HepG2 (cell line): Measurements from ENCODE around the gene SCN9A. TPM values are rescaled to one million over a fixed set of nuclear protein-coding genes. Genes with fewer than 3 reads are reported as not detected.

Experiments
- ATAC-seq: fragments of 200-7000 bp; cut with Tn5 transposase; 3 replicates; pipeline ENCODE4 v1.9.1; 2020; ENCODE audit warnings: mild to moderate bottlenecking, moderate library complexity
- BruUV-seq: library from RNA; stranded (reverse); fragments of 400-500 nt; replicated peaks from 2 replicates; lab custom pipeline; 2021; lab: Mats Ljungman, UMichigan
- CTCF ChIA-PET: fragments of 300-600 bp; formaldehyde crosslinking; extraction: SDS; loops from one replicate; lab custom pipeline; 2021; ENCODE audit warnings: low total read pairs, inconsistent platforms, low intra/inter-chr PET ratio; lab: Yijun Ruan, JAX
- POLR2A ChIA-PET: fragments of 350-600 bp; sonication (Branson Sonifier 250); formaldehyde crosslinking; loops from one replicate; lab custom pipeline; 2020; ENCODE audit warnings: antibody characterized with exemption, inconsistent platforms; lab: Yijun Ruan, JAX
- DNase-seq: peaks from one replicate; pipeline ENCODE4 v3.0.0-alpha.2; 2015; ENCODE audit warnings: low spot score
- FAIRE-seq: peaks from 3 replicates; lab custom pipeline; 2011; peaks lifted over from hg19 to GRCh38; lab: Jason Lieb, UNC
- H2AFZ ChIP-seq: one replicate; pipeline ENCODE4 v1.6.1; 2011; ENCODE audit warnings: low read length, inconsistent platforms
- H3K27ac ChIP-seq: fragments of 300-600 bp; 3 replicates; pipeline ENCODE4 v1.8.0; 2011; ENCODE audit warnings: mixed run types, mild to moderate bottlenecking, mixed read lengths, low read length, inconsistent platforms; ENCODE audit not compliant: insufficient read depth; ENCODE audit errors: extremely low read length
- H3K27me3 ChIP-seq, 2 experiments: fragments of 200-600 bp in 1 of 2; 2 replicates in 1 of 2; 3 replicates in 1 of 2; pipeline versions ENCODE4 v1.6.0 to v1.8.0; 2011; ENCODE audit warnings: low read length in 2 of 2, mild to moderate bottlenecking in 2 of 2, moderate library complexity in 2 of 2, inconsistent platforms in 1 of 2; ENCODE audit not compliant: insufficient read depth in 2 of 2, control insufficient read depth in 1 of 2
- H3K36me3 ChIP-seq, 2 experiments: fragments of 200-600 bp in 1 of 2; replicated peaks in 1 of 2; 2 replicates in 1 of 2; 3 replicates in 1 of 2; pipeline versions ENCODE4 v1.5.1 to v1.8.0; 2011; ENCODE audit warnings: low read length in 2 of 2, inconsistent platforms in 1 of 2; ENCODE audit not compliant: insufficient read depth in 2 of 2, control insufficient read depth in 1 of 2
- H3K4me1 ChIP-seq: 2 replicates; pipeline ENCODE4 v1.5.1; 2012; ENCODE audit warnings: low read length, inconsistent platforms; ENCODE audit not compliant: insufficient read depth
- H3K4me2 ChIP-seq: 2 replicates; pipeline ENCODE4 v1.6.0; 2011; ENCODE audit warnings: low read depth, low read length, inconsistent platforms
- H3K4me3 ChIP-seq, 3 experiments: fragments of 200-600 bp in 1 of 3; sonication (generic), shearing (Covaris generic) in 1 of 3; replicated peaks in 1 of 3; 2 replicates each; pipeline ENCODE4 v1.5.1; 2011 to 2016; ENCODE audit warnings: low read length in 3 of 3, inconsistent platforms in 2 of 3, low read depth in 2 of 3, mild to moderate bottlenecking in 2 of 3, control low read depth in 1 of 3, mixed read lengths in 1 of 3; ENCODE audit not compliant: insufficient read depth in 1 of 3
- H3K79me2 ChIP-seq: one replicate; pipeline ENCODE4 v1.6.1; 2011; ENCODE audit warnings: low read length, inconsistent platforms; ENCODE audit not compliant: insufficient read depth
- H3K9ac ChIP-seq: 2 replicates; pipeline ENCODE4 v1.6.0; 2011; ENCODE audit warnings: mild to moderate bottlenecking, low read depth, low read length, inconsistent platforms; ENCODE audit not compliant: insufficient read depth
- H3K9me3 ChIP-seq: 2 replicates; pipeline ENCODE4 v1.5.1; 2012; ENCODE audit warnings: mild to moderate bottlenecking, low read length
- H4K20me1 ChIP-seq: 2 replicates; pipeline ENCODE4 v1.6.0; 2011; ENCODE audit warnings: inconsistent platforms, mild to moderate bottlenecking, low read length, moderate library complexity; ENCODE audit not compliant: insufficient read depth
- ARNTL ChIP-seq: sonication (generic); formaldehyde crosslinking; IDR thresholded peaks from 2 replicates; pipeline ENCODE4 v1.4.0; 2020; ENCODE audit warnings: mild to moderate bottlenecking, missing genetic modification reagents
- EP300 ChIP-seq, 3 experiments: sonication (generic) in 1 of 3; formaldehyde crosslinking in 1 of 3; IDR thresholded peaks; 2 replicates each; pipeline versions ENCODE4 v1.5.1 to v1.6.1; 2011 to 2020; ENCODE audit warnings: low read depth in 2 of 3, low read length in 2 of 3, borderline replicate concordance in 1 of 3, improper control_type of control experiment in 1 of 3, mild to moderate bottlenecking in 1 of 3, missing genetic modification reagents in 1 of 3, moderate library complexity in 1 of 3
- FOXJ3 ChIP-seq: sonication (generic); formaldehyde crosslinking; IDR thresholded peaks from 2 replicates; pipeline ENCODE4 v1.4.0; 2020; ENCODE audit warnings: missing genetic modification reagents, mild to moderate bottlenecking, borderline replicate concordance
- FOXP1 ChIP-seq, 2 experiments: fragments of 450-650 bp in 1 of 2; IDR thresholded peaks; 2 replicates each; pipeline ENCODE4 v1.6.1; 2017 to 2018; ENCODE audit warnings: antibody characterized with exemption in 1 of 2
- HDAC2 ChIP-seq: sonication (generic); formaldehyde crosslinking; IDR thresholded peaks from 2 replicates; pipeline ENCODE4 v1.4.0; 2020; ENCODE audit warnings: missing genetic modification reagents
- HOXA3 ChIP-seq: sonication (generic); formaldehyde crosslinking; IDR thresholded peaks from 2 replicates; pipeline ENCODE4 v1.5.0; 2020; ENCODE audit warnings: missing genetic modification reagents
- IRF2 ChIP-seq: IDR thresholded peaks from 2 replicates; pipeline ENCODE4 v1.6.1; 2018; ENCODE audit warnings: missing genetic modification reagents, missing compliant biosample characterization
- KDM3A ChIP-seq: IDR thresholded peaks from 2 replicates; pipeline ENCODE4 v1.6.1; 2018; ENCODE audit warnings: low read depth, missing compliant biosample characterization
- MATR3 ChIP-seq: sonication (generic); formaldehyde crosslinking; IDR thresholded peaks from 2 replicates; pipeline ENCODE4 v1.4.0; 2020; ENCODE audit warnings: missing genetic modification reagents
- ONECUT2 ChIP-seq: sonication (generic); formaldehyde crosslinking; IDR thresholded peaks from 2 replicates; pipeline ENCODE4 v1.4.0; 2020; ENCODE audit warnings: missing genetic modification reagents
- RARA ChIP-seq: IDR thresholded peaks from 2 replicates; pipeline ENCODE4 v1.6.1; 2016; ENCODE audit warnings: missing genetic modification reagents, missing compliant biosample characterization
- REXO4 ChIP-seq: sonication (generic); formaldehyde crosslinking; IDR thresholded peaks from 2 replicates; pipeline ENCODE4 v1.8.0; 2022; ENCODE audit warnings: missing genetic modification reagents, mild to moderate bottlenecking, borderline replicate concordance
- RXRB ChIP-seq: IDR thresholded peaks from 2 replicates; pipeline ENCODE4 v1.6.1; 2016; ENCODE audit warnings: borderline replicate concordance, missing genetic modification reagents, missing compliant biosample characterization
- SOX13 ChIP-seq, 3 experiments: fragments of 450-650 bp in 1 of 3; sonication (generic) in 1 of 3; formaldehyde crosslinking in 1 of 3; IDR thresholded peaks in 2 of 3; conservative IDR thresholded peaks in 1 of 3; 2 replicates each; pipeline versions ENCODE4 v1.5.0 to v1.6.1; 2016 to 2020; ENCODE audit warnings: antibody characterized with exemption in 1 of 3, mild to moderate bottlenecking in 1 of 3, missing compliant biosample characterization in 1 of 3, missing genetic modification reagents in 1 of 3, moderate library complexity in 1 of 3
- THYN1 ChIP-seq: sonication (generic); formaldehyde crosslinking; IDR thresholded peaks from 2 replicates; pipeline ENCODE4 v1.8.1; 2023; ENCODE audit warnings: low read depth, mild to moderate bottlenecking, moderate library complexity, missing genetic modification reagents, borderline replicate concordance
- TSC22D2 ChIP-seq: sonication (generic); formaldehyde crosslinking; IDR thresholded peaks from 2 replicates; pipeline ENCODE4 v1.5.1; 2020; ENCODE audit warnings: missing genetic modification reagents, mild to moderate bottlenecking, borderline replicate concordance
- ZIK1 ChIP-seq: sonication (generic); formaldehyde crosslinking; IDR thresholded peaks from 2 replicates; pipeline ENCODE4 v1.5.0; 2020; ENCODE audit warnings: mild to moderate bottlenecking, low read depth, missing genetic modification reagents, borderline replicate concordance
- ZNF260 ChIP-seq: sonication (generic); formaldehyde crosslinking; IDR thresholded peaks from 2 replicates; pipeline ENCODE4 v1.4.0; 2020; ENCODE audit warnings: missing genetic modification reagents, low read depth, mild to moderate bottlenecking, borderline replicate concordance
- ZNF644 ChIP-seq: IDR thresholded peaks from 2 replicates; pipeline ENCODE4 v1.6.1; 2016; ENCODE audit warnings: low read depth
- ZSCAN5A ChIP-seq: sonication (generic); formaldehyde crosslinking; IDR thresholded peaks from 2 replicates; pipeline ENCODE4 v1.8.0; 2022; ENCODE audit warnings: mild to moderate bottlenecking, missing genetic modification reagents, borderline replicate concordance
- WGBS: methylation state at CpG from one replicate; pipeline ENCODE4 v1.1.6; 2017; ENCODE audit warnings: low lambda C conversion rate; 5-methylcytosine and 5-hydroxymethylcytosine counted together
- in situ Hi-C: cut with HindIII; loops from 2 replicates; pipeline ENCODE4 v1.10.0; 2017; ENCODE audit warnings: low pct_unique_long_range_greater_than_20kb; ENCODE audit not compliant: extremely low pct_ligation_motif_present
- intact Hi-C: fragments of 100-400 bp; cut with micrococcal nuclease; formaldehyde crosslinking; loops from one replicate; pipeline ENCODE4 v1.10.0; 2022; ENCODE audit not compliant: unreplicated experiment
- polyA plus RNA-seq, 8 experiments: library from polyadenylated mRNA; depleted of rRNA in 3 of 8; stranded (reverse) in 7 of 8; unstranded in 1 of 8; fragments of >200 nt; fragmentation: Illumina TruSeq in 4 of 8; extraction: Trizol in 4 of 8; gene quantifications; 2 replicates each; pipeline versions ENCODE4 v1.2.1 to v1.2.3, GENCODE V29; 2011 to 2016; ENCODE audit warnings: low read depth in 4 of 8, missing spikeins in 1 of 8, mixed read lengths in 1 of 8; ENCODE audit not compliant: insufficient read depth in 1 of 8
- total RNA-seq, 5 experiments: library from RNA; depleted of rRNA; stranded (reverse); fragments of >200 nt; fragmentation: Illumina TruSeq; extraction: Trizol; gene quantifications; 2 replicates each; pipeline ENCODE4 v1.2.3, GENCODE V29; 2016; ENCODE audit warnings: low read depth in 1 of 5
- TF ChIP-seq, protein P1 (sequence below): IDR thresholded peaks from 2 replicates; pipeline ENCODE4 v1.6.1; 2016; ENCODE audit warnings: low read depth

The SCN9A gene
- total and polyA plus RNA-seq, 2 of the 13 experiments (the other 11 are each of a cell fraction or from before 2014, with no cell fraction given), result 15.3 to 24.3 TPM

DNA sequence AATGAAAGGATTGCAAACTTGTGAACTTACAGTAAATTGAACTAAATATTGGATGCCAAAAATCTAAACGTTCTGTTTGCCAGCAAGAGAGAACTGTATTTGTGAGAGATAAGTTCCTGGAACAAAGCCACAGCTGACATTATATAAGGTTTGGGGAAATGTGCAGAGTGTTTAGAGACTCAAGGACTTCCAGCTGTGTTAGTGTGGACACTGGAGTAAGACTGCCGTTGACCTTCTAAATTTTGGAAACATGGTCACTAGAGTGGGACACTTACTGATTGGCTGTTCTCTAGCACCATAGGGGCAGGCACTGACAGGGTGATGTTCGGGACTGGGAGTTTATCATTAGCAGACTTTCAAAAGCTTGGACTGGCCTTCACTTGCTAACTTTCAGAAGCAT is 40.5 kb downstream of the SCN9A start:
- H3K27ac ChIP-seq, result peak overlapping the region; percentile 8
- intact Hi-C loops, result no loop called here
- H3K9ac ChIP-seq, result no peak overlapping the region
- POLR2A ChIA-PET, result interaction anchor here (1.2 kb wide), 1 partner anchor 40 kb away, joined by 4 read pairs; no protein-coding TSS in a partner anchor
- no peak overlapping the region for H3K4me2 ChIP-seq
- peak; percentile 81 for ATAC-seq
- no peaks in the 10 kb centered on the region for H3K79me2 ChIP-seq
- peaks cover 45% of the 10 kb centered on the region for H3K4me1 ChIP-seq
- H3K4me3 ChIP-seq, result no peak overlapping the region
- H2AFZ ChIP-seq, result no peak overlapping the region
- H3K27me3 ChIP-seq, result no peaks in the 10 kb centered on the region
- WGBS, result 32% methylated on average over 3 of the region's 3 CpGs
- BruUV-seq, result no TSS peak
- in situ Hi-C loops, result no loop called here
- no peaks in the 10 kb centered on the region; a peak in 1 of 5 replicates for H3K36me3 ChIP-seq
- H3K9me3 ChIP-seq, result no peaks in the 10 kb centered on the region
- CTCF ChIA-PET, result no interaction called here
- FAIRE-seq, result no peak
- DNase-seq, result peak; percentile 12
- H4K20me1 ChIP-seq, result no peaks in the 10 kb centered on the region
- TF ChIP-seq HDAC2 (CRISPR knock-in tag) (peak; percentile 36; the same call in 1 of the 2 replicates), TSC22D2 (CRISPR knock-in tag) (peak; percentile 60; the same call in 1 of the 2 replicates), ARNTL (CRISPR knock-in tag) (0 out of 2 replicates have a peak, but pooled peaks have one; percentile 46), REXO4 (CRISPR knock-in tag) (no peak), RXRB (CRISPR knock-in tag) (peak; percentile 20; the same call in 1 of the 2 replicates), IRF2 (CRISPR knock-in tag) (peak; percentile 24; the same call in 1 of the 2 replicates), HOXA3 (CRISPR knock-in tag) (no peak), ONECUT2 (CRISPR knock-in tag) (no peak), FOXJ3 (CRISPR knock-in tag) (peak; percentile 44; the same call in 1 of the 2 replicates), KDM3A (no peak), RARA (CRISPR knock-in tag) (peak; percentile 47; the same call in 1 of the 2 replicates), ZNF644 (CRISPR knock-in tag) (peak; percentile 81), SOX13 (IDR thresholded peaks at IDR 0.05) (no peak), SOX13 (CRISPR knock-in tag; conservative IDR thresholded peaks at IDR 0.05 in 1 of 2, IDR thresholded peaks at IDR 0.05 in 1 of 2) (peak in 1 of 2 experiments; percentile 72; a peak in 1 of 4 replicates), EP300 (IDR thresholded peaks at IDR 0.05; ENCODE audit: low read depth in 2 of 2, low read length in 2 of 2) (0 out of 4 replicates have a peak, but pooled peaks of 1 of the 2 experiments have one; percentile 11), EP300 (CRISPR knock-in tag; IDR thresholded peaks at IDR 0.05; ENCODE audit: borderline replicate concordance) (no peak), THYN1 (CRISPR knock-in tag) (0 out of 2 replicates have a peak, but pooled peaks have one; percentile 58), MATR3 (CRISPR knock-in tag) (no peak), FOXP1 (IDR thresholded peaks at IDR 0.05) (no peak), FOXP1 (CRISPR knock-in tag; IDR thresholded peaks at IDR 0.05) (peak; percentile 27; the same call in 1 of the 2 replicates), ZSCAN5A (peak; percentile 65; the same call in 1 of the 2 replicates), ZNF260 (CRISPR knock-in tag) (no peak), ZIK1 (CRISPR knock-in tag) (no peak)
- TF ChIP-seq, protein P1, sequence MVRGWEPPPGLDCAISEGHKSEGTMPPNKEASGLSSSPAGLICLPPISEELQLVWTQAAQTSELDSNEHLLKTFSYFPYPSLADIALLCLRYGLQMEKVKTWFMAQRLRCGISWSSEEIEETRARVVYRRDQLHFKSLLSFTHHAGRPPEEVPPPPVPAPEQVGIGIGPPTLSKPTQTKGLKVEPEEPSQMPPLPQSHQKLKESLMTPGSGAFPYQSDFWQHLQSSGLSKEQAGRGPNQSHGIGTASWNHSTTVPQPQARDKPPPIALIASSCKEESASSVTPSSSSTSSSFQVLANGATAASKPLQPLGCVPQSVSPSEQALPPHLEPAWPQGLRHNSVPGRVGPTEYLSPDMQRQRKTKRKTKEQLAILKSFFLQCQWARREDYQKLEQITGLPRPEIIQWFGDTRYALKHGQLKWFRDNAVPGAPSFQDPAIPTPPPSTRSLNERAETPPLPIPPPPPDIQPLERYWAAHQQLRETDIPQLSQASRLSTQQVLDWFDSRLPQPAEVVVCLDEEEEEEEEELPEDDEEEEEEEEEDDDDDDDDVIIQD (CRISPR knock-in tag), result peak; percentile 73; the same call in 1 of the 2 replicates
